HepG2 (cell line): Measurements from ENCODE around the gene CYP27B1. TPM values are rescaled to one million over a fixed set of nuclear protein-coding genes. Genes with fewer than 3 reads are reported as not detected.

Experiments
- ARID2 ChIP-seq: sonication (generic); formaldehyde crosslinking; IDR thresholded peaks from 2 replicates; pipeline ENCODE4 v1.8.1; 2022; ENCODE audit warnings: mild to moderate bottlenecking, missing genetic modification reagents, borderline replicate concordance
- ARNTL ChIP-seq: sonication (generic); formaldehyde crosslinking; IDR thresholded peaks from 2 replicates; pipeline ENCODE4 v1.4.0; 2020; ENCODE audit warnings: mild to moderate bottlenecking, missing genetic modification reagents
- ATRX ChIP-seq: sonication (generic); formaldehyde crosslinking; IDR thresholded peaks from 2 replicates; pipeline ENCODE4 v1.4.0; 2020; ENCODE audit warnings: missing genetic modification reagents, borderline replicate concordance
- CEBPZ ChIP-seq: IDR thresholded peaks from 2 replicates; pipeline ENCODE4 v1.6.1; 2012; ENCODE audit warnings: low read length, improper control_type of control experiment
- GLMP ChIP-seq: sonication (generic); formaldehyde crosslinking; IDR thresholded peaks from 2 replicates; pipeline ENCODE4 v1.9.0; 2021; ENCODE audit warnings: missing genetic modification reagents, mild to moderate bottlenecking, borderline replicate concordance
- HBP1 ChIP-seq: IDR thresholded peaks from 2 replicates; pipeline ENCODE4 v1.6.1; 2016; ENCODE audit warnings: low read depth, control low read depth
- MZF1 ChIP-seq: sonication (generic); formaldehyde crosslinking; IDR thresholded peaks from 2 replicates; pipeline ENCODE4 v1.8.1; 2023; ENCODE audit warnings: mild to moderate bottlenecking, missing genetic modification reagents, borderline replicate concordance
- THYN1 ChIP-seq: sonication (generic); formaldehyde crosslinking; IDR thresholded peaks from 2 replicates; pipeline ENCODE4 v1.8.1; 2023; ENCODE audit warnings: low read depth, mild to moderate bottlenecking, moderate library complexity, missing genetic modification reagents, borderline replicate concordance
- USF2 ChIP-seq, 2 experiments: sonication (generic) in 1 of 2; formaldehyde crosslinking in 1 of 2; IDR thresholded peaks; 2 replicates each; pipeline versions ENCODE4 v1.5.1 to v1.6.1; 2011 to 2020; ENCODE audit warnings: borderline replicate concordance in 1 of 2, low read depth in 1 of 2, low read length in 1 of 2, mild to moderate bottlenecking in 1 of 2, missing genetic modification reagents in 1 of 2, moderate library complexity in 1 of 2
- ZBED4 ChIP-seq: sonication (generic); formaldehyde crosslinking; IDR thresholded peaks from 2 replicates; pipeline ENCODE4 v1.4.0; 2020; ENCODE audit warnings: missing genetic modification reagents, borderline replicate concordance
- ZBTB38 ChIP-seq: sonication (generic); formaldehyde crosslinking; IDR thresholded peaks from 2 replicates; pipeline ENCODE4 v1.5.1; 2020; ENCODE audit warnings: mild to moderate bottlenecking, missing genetic modification reagents
- ZGPAT ChIP-seq: IDR thresholded peaks from 2 replicates; pipeline ENCODE4 v1.6.1; 2016; ENCODE audit warnings: mild to moderate bottlenecking
- polyA plus RNA-seq, 8 experiments: library from polyadenylated mRNA; depleted of rRNA in 3 of 8; stranded (reverse) in 7 of 8; unstranded in 1 of 8; fragments of >200 nt; fragmentation: Illumina TruSeq in 4 of 8; extraction: Trizol in 4 of 8; gene quantifications; 2 replicates each; pipeline versions ENCODE4 v1.2.1 to v1.2.3, GENCODE V29; 2011 to 2016; ENCODE audit warnings: low read depth in 4 of 8, missing spikeins in 1 of 8, mixed read lengths in 1 of 8; ENCODE audit not compliant: insufficient read depth in 1 of 8
- total RNA-seq, 5 experiments: library from RNA; depleted of rRNA; stranded (reverse); fragments of >200 nt; fragmentation: Illumina TruSeq; extraction: Trizol; gene quantifications; 2 replicates each; pipeline ENCODE4 v1.2.3, GENCODE V29; 2016; ENCODE audit warnings: low read depth in 1 of 5

The CYP27B1 gene
- total and polyA plus RNA-seq, 2 of the 13 experiments (the other 11 are each of a cell fraction or from before 2014, with no cell fraction given), result 2.3 to 3.0 TPM

- TF ChIP-seq GLMP (CRISPR knock-in tag) (no peak), MZF1 (no peak), ZBED4 (no peak), ARID2 (no peak), ATRX (CRISPR knock-in tag) (no peak), CEBPZ (no peak), THYN1 (no peak), ZBTB38 (no peak), HBP1 (CRISPR knock-in tag) (no peak), ARNTL (no peak), USF2 (IDR thresholded peaks at IDR 0.05; ENCODE audit: low read depth, low read length) (no peak), USF2 (CRISPR knock-in tag; IDR thresholded peaks at IDR 0.05; ENCODE audit: borderline replicate concordance) (no peak), ZGPAT (CRISPR knock-in tag) (peak; percentile 7)
Measured at GRCh38 chr12:57744194-57744776, 22.6 kb downstream of the CYP27B1 start (continued).
